NCI-H1694 (cell line): ENCODE results near the gene PARVB.

Source experiments
- DNase-seq: peaks from one replicate; lab custom pipeline; 2025; lab: John Stamatoyannopoulos, UW

PARVB gene

DNA sequence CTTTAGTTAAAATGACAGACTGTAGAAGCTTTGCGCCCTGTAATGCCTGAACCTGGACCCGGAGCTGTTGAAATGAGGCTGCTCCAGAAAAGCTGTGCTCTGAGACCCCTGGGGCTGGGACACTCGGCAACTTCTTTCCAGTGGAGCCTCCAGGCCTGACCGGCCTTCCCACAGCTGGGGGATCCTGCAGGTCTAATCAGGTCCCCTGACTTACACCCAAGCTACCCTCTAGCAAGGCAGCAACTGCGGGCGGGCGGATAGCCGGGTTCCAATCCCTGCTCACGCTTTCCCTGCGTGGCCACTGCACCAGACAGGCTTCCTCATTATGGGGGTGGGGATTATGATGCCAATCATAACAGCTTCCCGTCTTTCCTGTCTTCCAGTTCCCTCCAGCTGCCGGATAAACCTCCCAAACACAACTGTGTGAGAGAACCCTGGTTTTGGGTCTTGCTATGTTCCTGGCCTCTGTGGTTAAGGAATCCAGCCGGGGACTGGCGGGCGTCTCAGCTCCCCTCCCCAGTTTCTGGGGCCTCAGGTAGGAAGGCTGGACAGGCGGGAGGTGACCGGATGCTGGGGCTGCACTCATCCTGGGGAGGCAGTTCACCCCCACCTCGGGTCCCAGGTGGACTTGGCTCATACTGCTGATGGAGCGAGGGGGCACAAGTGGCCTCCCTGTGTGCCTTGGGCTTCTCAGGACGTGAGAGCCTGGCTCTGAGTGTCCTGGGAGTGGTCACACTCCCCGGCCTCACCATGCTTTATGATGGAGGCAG, 195.2 kb downstream of the PARVB start:
- no peak for DNase-seq

DNA sequence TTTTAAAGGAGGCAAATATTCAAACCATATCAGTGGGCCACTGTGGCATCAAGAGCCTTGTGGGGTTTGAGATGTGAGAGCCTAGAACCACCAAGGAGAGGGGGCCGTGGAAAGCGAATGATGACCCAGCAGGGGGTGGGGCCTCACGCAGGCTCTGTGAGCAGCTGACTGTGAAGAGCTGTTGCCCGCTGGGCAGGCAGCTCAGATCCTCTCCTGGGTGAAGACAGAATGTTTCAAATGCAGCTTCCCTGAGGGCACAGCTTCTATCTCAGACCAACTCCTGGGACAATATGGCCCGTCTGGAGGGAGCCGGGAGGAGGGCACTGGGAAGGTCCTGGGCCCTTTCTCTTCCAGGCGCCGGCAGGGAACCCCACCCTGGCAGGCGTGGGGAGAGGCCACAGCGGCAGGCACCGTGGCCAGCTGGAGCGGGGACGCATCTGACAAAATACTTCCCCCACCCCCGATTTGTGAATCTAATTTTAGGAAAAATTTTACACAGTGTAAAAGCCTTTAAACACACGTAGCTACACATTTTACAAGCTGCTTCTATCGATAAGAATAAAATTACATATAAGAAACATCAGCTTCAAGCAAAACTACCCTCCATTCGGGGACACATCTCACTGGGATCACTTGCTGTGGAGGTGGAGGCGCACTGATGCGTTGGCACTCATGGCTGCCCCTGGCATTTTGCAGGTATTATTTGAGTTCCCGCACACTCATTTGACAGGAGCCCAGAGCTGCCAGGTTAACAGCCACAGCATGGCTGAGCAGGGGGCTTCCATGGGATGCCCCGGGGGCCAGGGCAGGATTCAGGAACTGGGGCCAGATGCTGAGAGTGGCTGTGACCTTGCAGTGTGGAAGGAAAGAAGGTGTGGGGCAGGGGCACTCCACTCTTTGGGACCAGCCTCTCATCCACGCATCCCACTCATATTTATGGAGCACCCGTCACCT, 196.9 kb downstream of the PARVB start:
- DNase-seq: no peak

DNA sequence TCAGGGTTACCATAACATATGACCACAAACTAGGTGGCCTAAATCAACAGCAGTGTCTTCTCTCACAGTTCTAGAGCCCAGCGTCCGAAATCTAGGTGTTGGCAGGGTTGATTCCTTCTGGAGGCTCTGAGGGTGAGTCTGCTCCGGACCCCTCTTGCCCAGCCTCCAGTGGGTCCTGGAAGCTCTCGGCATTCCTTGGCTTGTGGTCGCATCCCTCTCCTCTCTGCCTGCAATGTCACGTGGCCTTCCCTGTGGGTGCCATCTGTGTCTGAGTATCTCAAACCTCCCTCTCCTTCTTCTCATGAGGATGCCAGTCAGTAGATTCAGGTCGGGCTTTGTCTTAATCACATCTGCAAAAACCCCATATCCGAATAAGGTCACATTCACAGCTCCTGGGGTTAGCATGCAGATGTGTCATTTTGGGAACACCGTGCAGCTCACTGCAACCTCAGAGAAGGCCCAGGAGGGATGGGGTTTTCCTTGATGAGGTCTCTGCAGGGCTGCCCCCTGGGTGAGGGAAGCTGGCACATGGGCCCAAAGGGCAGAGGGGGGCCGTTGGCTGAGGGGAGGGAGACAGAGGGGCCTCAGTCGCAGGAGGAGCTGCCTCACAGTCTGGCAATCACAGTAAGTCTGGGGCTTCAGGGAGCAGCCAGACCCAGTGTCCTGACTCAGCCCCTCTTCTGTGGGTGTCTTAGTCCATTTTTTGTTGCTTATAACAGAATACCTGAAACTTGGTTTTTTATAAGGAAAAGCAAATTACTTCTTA, 197.8 kb downstream of the PARVB start:
- DNase-seq: no peak
